ENCODE results near the gene CBX1. TPM values are rescaled to one million over a fixed set of nuclear protein-coding genes. Genes with fewer than 3 reads are reported as not detected.

The CBX1 gene
- total RNA-seq, 1 donor from 2014 or later = 54.4 TPM

DNA sequence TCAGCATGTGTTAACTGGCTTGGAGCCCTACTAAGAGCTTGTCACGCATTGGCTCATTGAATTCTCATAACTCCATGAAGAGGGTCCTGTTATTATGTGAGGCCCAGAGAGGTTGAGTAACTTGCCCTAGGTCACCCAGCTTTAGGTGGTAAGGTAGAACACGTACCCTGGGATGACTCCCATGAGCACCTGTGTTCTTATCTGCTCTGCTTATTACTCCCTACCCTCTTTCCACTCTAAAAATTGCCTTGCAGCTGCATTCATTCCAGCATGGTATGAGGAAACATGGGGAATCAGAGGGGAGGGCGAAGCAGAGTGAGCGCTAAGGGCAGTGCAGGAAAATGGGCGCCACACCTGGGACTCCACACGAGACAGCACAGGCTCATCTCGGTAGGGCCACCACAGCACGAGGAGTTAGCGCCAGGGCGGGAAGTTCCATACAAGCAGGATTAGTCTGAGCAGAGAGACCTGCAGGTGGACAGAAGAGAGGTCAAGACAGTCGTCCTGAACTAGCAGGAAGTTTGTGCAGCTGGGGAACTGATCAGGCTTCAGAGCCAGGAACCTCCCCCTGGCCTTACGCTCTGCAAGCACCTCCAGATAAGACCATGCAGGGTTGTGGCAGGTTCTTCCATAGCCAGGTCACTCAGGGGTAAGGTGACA is 73.8 kb downstream of the CBX1 start:
- no peak for DNase-seq (ENCODE audit: low spot score)

GRCh38 chr17:48026502-48027321 is 74.6 kb downstream of the CBX1 start:
- peak; percentile 99 for DNase-seq (ENCODE audit: low spot score)

- no peak for DNase-seq (ENCODE audit: low spot score)
These were observed 75.3 kb downstream of the CBX1 start for GRCh38 chr17:48025904-48026501.

- peak; percentile 98 for DNase-seq (ENCODE audit: low spot score)
These were observed 76.0 kb downstream of the CBX1 start for GRCh38 chr17:48025040-48025903.

DNA sequence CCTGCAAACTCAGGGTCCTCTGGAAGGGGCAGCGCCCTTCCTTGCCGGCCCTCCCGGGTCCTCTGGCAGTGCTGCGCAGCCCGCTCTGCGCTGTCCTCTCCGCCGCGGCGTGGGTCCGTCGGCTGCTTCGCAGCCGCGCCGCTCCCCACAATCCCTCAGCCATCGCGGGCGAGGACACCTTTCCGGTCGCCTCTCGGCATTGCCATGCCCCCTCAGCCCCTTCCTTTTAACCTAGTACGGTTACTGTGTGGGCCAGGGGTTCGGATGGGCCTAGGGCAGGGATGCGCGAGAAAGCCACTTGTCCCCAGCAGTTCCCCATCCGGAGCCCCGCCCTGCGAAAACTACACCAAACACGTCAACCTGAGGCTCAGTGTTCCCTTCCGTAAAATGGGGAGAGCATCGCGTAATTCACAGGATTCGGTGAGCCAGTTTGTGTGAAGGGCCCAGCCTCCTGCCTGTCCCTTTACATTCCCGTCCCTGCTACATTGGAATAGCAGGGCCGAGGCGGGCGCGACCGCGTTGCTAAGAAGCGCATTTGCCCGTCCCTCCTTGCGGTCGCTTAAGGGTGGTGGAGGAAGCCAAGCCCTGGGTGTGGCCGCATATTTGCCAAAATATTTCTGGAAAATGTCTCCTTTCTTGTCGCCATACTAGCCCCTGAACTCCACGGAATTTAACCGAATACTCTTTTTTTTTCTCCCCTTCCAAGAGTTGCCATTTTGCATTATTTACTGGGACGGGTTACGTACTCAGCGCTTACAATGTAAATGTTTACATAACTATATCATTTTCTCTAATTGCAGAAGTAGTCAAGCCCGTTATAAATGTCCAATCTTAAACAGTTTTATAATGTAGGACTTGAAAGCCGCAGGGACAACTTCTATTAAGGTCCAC is 76.9 kb downstream of the CBX1 start:
- DNase-seq (ENCODE audit: low spot score) = no peak

GRCh38 chr17:48023400-48024148 is 77.7 kb downstream of the CBX1 start:
- peak; percentile 83 for DNase-seq (ENCODE audit: low spot score)

DNA sequence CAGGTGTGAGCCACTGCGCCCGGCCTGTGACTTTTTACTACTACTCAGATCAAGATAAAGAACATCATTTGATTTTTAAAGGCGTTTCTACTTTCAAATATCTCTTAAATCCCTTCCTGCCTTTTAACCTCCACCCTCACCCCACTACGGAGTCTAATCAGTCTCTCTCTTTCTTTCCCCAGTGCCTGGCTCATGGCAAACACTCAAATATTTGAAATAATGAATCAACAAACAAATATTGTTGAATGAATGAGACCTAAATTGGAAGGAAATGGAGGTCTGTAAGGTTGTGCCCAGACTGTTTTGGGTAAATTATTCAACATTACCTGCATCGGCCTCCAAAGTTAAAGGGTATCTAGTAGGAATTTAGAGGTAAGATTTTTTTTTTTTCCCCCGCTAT is 78.4 kb downstream of the CBX1 start:
- DNase-seq (ENCODE audit: low spot score) = peak; percentile 48

DNA sequence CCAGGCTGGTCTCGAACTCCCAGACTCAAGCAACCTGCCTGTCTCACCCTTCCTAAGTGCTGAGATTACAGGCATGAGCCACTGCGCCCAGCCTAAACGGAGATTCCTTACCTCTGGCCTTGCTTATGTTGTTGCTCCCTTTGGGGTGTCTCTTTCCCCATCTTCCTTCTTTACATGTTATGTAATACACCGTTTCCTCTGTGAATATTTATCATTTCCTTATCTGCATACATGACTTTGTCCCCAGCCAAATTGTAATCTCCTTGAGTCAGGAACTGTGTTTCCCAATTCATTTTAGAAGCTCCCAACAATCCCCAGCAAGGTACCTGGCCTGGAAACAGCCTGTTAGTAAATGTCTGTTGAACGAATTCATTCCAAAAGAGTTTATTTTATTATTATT is 79.3 kb downstream of the CBX1 start:
- DNase-seq (ENCODE audit: low spot score) = no peak

Other genes with a start within 250 kb of the CBX1 start
- not detected for gene SP2, start 205.2 kb downstream of the CBX1 start, total RNA-seq (ENCODE audit: insufficient read depth, low replicate concordance)
- 7.5 TPM for gene PNPO, start 159.9 kb downstream of the CBX1 start, total RNA-seq (ENCODE audit: insufficient read depth, low replicate concordance)
- not detected for gene PRR15L, start 143.6 kb downstream of the CBX1 start, total RNA-seq (ENCODE audit: insufficient read depth, low replicate concordance)
- 30.1 TPM for gene CDK5RAP3, start 130.4 kb downstream of the CBX1 start, total RNA-seq (ENCODE audit: insufficient read depth, low replicate concordance)
- gene COPZ2, start 63.7 kb downstream of the CBX1 start, total RNA-seq (ENCODE audit: insufficient read depth, low replicate concordance) = 129 TPM
- 54.2 TPM for gene NFE2L1, start 53.1 kb downstream of the CBX1 start, total RNA-seq (ENCODE audit: insufficient read depth, low replicate concordance)
- gene SNX11, start 6.3 kb upstream of the CBX1 start, total RNA-seq (ENCODE audit: insufficient read depth, low replicate concordance) = 17.1 TPM

All from umbilical cord (tissue), 2 donors.